Esophagus muscularis mucosa (tissue), 4 donors: Measurements from ENCODE around the gene RBMX2. TPM values are rescaled to one million over a fixed set of nuclear protein-coding genes. Genes with fewer than 3 reads are reported as not detected.

Experiments
- DNase-seq: peaks from one replicate; pipeline ENCODE4 v3.0.0-alpha.2; 2017; ENCODE audit errors: extremely low spot score
- H3K27ac ChIP-seq, 4 donors: fragments of 200-600 bp; sonication (generic); replicated peaks in 1 of 4; 1 replicate in 3 of 4; 2 replicates in 1 of 4; pipeline ENCODE4 v1.5.1; 2016 to 2019; ENCODE audit warnings: mild to moderate bottlenecking in 1 of 4
- H3K27me3 ChIP-seq, 4 donors: fragments of 200-600 bp; sonication (generic); one replicate each; pipeline versions ENCODE4 v1.5.1 to v1.6.0; 2016 to 2019
- H3K36me3 ChIP-seq, 4 donors: fragments of 200-600 bp; sonication (generic); one replicate each; pipeline ENCODE4 v1.5.1; 2016 to 2019
- H3K4me1 ChIP-seq, 4 donors: fragments of 200-600 bp; sonication (generic); one replicate each; pipeline ENCODE4 v1.5.1; 2016 to 2019
- H3K4me3 ChIP-seq, 4 donors: fragments of 200-600 bp; sonication (generic); 1 replicate in 2 of 4; 2 replicates in 2 of 4; pipeline ENCODE4 v1.5.1; 2016 to 2019; ENCODE audit warnings: mild to moderate bottlenecking in 4 of 4, moderate library complexity in 1 of 4
- H3K9me3 ChIP-seq, 4 donors: fragments of 200-600 bp; sonication (generic); 1 replicate in 3 of 4; 2 replicates in 1 of 4; pipeline ENCODE4 v1.5.1; 2016 to 2019
- EP300 ChIP-seq: sonication (generic); formaldehyde crosslinking; IDR thresholded peaks from one replicate; pipeline ENCODE4 v1.6.1; 2017; ENCODE audit warnings: antibody characterized with exemption
- POLR2A ChIP-seq: fragments of 450-650 bp; IDR thresholded peaks from one replicate; pipeline ENCODE4 v1.6.1; 2017; ENCODE audit warnings: antibody characterized with exemption, moderate library complexity, mild to moderate bottlenecking, low read depth
- POLR2AphosphoS5 ChIP-seq, 2 donors: sonication (generic); formaldehyde crosslinking; IDR thresholded peaks; one replicate each; pipeline ENCODE4 v1.6.1; 2017; ENCODE audit warnings: antibody characterized with exemption in 2 of 2
- WGBS: methylation state at CpG from one replicate; pipeline ENCODE4 v1.1.5; 2018; 5-methylcytosine and 5-hydroxymethylcytosine counted together
- intact Hi-C: fragments of 100-400 bp; cut with DNase I; formaldehyde crosslinking; loops from one replicate; pipeline ENCODE4 v1.15.1; 2023
- total RNA-seq, 4 donors: library from RNA; depleted of rRNA; stranded (reverse); fragments of >200 nt; gene quantifications; one replicate each; pipeline versions ENCODE4 v1.1.0 to v1.2.1, GENCODE V29; 2016
- TF ChIP-seq, protein P1 (sequence below), 3 experiments: fragments of 200-600 bp in 2 of 3; fragments of 450-650 bp in 1 of 3; sonication (generic) in 2 of 3; IDR thresholded peaks; one replicate each; pipeline ENCODE4 v1.5.1; 2017 to 2019; ENCODE audit warnings: antibody characterized with exemption in 3 of 3, mild to moderate bottlenecking in 2 of 3, moderate library complexity in 1 of 3

Gene RBMX2
- total RNA-seq, 4 donors from 2014 or later: 14.2 to 20.6 (median 17.6) TPM

GRCh38 chrX:130386408-130386808, 15.4 kb upstream of the RBMX2 start:
- 48% methylated on average over 5 of the region's 5 CpGs for WGBS
- no peak for DNase-seq
- no peaks in the 10 kb centered on the region for H3K9me3 ChIP-seq
- no peaks in the 10 kb centered on the region for H3K36me3 ChIP-seq
- intact Hi-C loops: no loop called here
- peaks cover 0 to 3% (median 0%) of the 10 kb centered on the region in 4 donors for H3K27me3 ChIP-seq
- no peaks in the 10 kb centered on the region for H3K4me1 ChIP-seq
- H3K27ac ChIP-seq: no peak overlapping the region
- TF ChIP-seq POLR2A (no peak), POLR2AphosphoS5 (IDR thresholded peaks at IDR 0.05) (no peak), EP300 (no peak)
- TF ChIP-seq, protein P1, sequence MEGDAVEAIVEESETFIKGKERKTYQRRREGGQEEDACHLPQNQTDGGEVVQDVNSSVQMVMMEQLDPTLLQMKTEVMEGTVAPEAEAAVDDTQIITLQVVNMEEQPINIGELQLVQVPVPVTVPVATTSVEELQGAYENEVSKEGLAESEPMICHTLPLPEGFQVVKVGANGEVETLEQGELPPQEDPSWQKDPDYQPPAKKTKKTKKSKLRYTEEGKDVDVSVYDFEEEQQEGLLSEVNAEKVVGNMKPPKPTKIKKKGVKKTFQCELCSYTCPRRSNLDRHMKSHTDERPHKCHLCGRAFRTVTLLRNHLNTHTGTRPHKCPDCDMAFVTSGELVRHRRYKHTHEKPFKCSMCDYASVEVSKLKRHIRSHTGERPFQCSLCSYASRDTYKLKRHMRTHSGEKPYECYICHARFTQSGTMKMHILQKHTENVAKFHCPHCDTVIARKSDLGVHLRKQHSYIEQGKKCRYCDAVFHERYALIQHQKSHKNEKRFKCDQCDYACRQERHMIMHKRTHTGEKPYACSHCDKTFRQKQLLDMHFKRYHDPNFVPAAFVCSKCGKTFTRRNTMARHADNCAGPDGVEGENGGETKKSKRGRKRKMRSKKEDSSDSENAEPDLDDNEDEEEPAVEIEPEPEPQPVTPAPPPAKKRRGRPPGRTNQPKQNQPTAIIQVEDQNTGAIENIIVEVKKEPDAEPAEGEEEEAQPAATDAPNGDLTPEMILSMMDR (IDR thresholded peaks at IDR 0.05): no peak
- no peak overlapping the region for H3K4me3 ChIP-seq

DNA sequence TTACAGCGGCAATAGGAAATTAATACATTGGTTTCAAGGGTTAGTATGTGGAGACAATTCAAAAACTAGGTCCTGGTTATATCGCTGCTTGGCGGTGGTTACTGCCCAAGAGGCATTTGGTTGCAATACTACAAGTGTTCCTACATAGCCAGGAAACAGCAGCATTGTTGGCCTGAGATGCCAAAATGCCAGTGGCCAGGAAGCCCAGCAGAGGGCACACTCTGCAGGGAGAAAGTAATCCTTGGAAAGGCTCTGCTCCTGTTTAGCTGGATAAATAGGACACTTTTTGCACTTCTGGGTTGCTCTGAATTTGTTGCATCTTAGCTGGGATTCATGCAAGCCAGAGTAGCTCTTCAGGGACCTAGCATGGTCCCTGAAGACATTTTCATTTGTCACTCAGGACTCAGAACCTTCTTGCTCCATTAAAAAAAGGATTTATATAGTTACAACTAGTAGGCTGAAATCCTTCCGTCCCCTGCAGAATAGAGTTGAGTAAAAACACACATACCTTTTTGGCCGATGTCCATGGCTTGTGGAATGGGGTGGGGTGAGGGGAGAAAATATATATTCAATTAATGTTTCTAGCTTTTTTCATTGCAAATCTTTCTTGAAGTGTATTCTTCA, 8.2 kb upstream of the RBMX2 start:
- no peak for DNase-seq
- no peak overlapping the region for H3K4me3 ChIP-seq
- 56% methylated on average over 5 of the region's 5 CpGs for WGBS
- TF ChIP-seq POLR2A: no peak
- TF ChIP-seq, protein P1 (IDR thresholded peaks at IDR 0.05): peak; percentile 36 to 62 (median 46)
- no peak for TF ChIP-seq POLR2AphosphoS5 (IDR thresholded peaks at IDR 0.05)
- no peaks in the 10 kb centered on the region for H3K9me3 ChIP-seq
- intact Hi-C loops: no loop called here
- H3K27ac ChIP-seq: no peak overlapping the region
- no peaks in the 10 kb centered on the region for H3K36me3 ChIP-seq
- no peaks in the 10 kb centered on the region for H3K4me1 ChIP-seq
- H3K27me3 ChIP-seq: peaks cover 0 to 3% (median 0%) of the 10 kb centered on the region in 4 donors

GRCh38 chrX:130395341-130395740, 6.4 kb upstream of the RBMX2 start:
- intact Hi-C loops: loop anchor here (5.0 kb wide), 1 partner anchor 522 kb away; no protein-coding TSS in a partner anchor

GRCh38 chrX:130402208-130402684, 459 bp downstream of the RBMX2 start:
- WGBS: 48% methylated on average over 11 of the region's 13 CpGs
- no peaks in the 10 kb centered on the region for H3K9me3 ChIP-seq

More at GRCh38 chrX:130395341-130395740, 6.4 kb upstream of the RBMX2 start:
- H3K27me3 ChIP-seq: no peaks in the 10 kb centered on the region
- H3K4me1 ChIP-seq: no peaks in the 10 kb centered on the region
- no peaks in the 10 kb centered on the region for H3K9me3 ChIP-seq
- DNase-seq: no peak
- no peaks in the 10 kb centered on the region for H3K36me3 ChIP-seq
- WGBS: 46% methylated on average over 7 of the region's 7 CpGs
- no peak overlapping the region for H3K27ac ChIP-seq
- no peak overlapping the region for H3K4me3 ChIP-seq
- TF ChIP-seq POLR2A (no peak), EP300 (no peak), POLR2AphosphoS5 (IDR thresholded peaks at IDR 0.05) (no peak)
- TF ChIP-seq, protein P1 (IDR thresholded peaks at IDR 0.05): no peak

More at GRCh38 chrX:130402208-130402684, 459 bp downstream of the RBMX2 start:
- TF ChIP-seq POLR2A (no peak), EP300 (no peak), POLR2AphosphoS5 (IDR thresholded peaks at IDR 0.05) (no peak)
- TF ChIP-seq, protein P1 (IDR thresholded peaks at IDR 0.05): no peak
- Histone ChIP-seq H3K27ac (peak overlapping the region; percentile 73 to 85 (median 82)), H3K4me1 (peaks cover 0 to 23% (median 19%) of the 10 kb centered on the region in 4 donors), H3K36me3 (peaks cover 0 to 17% (median 13%) of the 10 kb centered on the region in 4 donors), H3K27me3 (no peaks in the 10 kb centered on the region), H3K4me3 (peak overlapping the region; percentile 63 to 78 (median 68))
- intact Hi-C loops: no loop called here
- DNase-seq: no peak
